ENCODE measurements around the gene ANKRD12.

DNA sequence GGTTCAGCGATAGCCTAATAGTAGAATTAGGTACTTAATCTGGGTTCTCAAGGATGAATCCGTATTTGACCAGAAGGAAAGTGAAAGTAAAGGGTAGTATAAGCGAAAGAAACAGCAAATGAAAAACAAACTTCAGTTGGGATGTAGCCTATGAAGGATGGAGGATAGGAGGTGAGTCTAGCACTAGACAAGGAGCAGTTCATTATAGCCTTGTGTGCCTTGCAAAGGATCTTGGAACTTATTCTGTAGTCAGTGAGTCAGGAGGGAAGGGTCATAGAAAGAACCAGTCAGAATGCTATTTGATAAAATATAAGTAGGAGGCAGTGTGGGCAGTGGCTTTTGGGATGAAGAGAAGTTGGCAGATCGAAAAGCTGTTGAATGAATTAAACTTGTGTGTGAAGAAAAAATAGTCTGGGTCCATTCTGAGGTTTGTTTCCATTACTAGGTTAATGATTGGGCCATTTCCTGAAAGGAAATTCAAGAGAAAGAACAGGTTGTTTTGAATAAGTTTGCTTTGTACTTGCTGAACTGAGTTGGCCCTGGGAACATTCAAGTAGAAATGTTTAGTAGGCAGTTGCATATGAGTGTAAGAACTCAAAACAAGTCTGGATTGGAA lies 48.5 kb downstream of the ANKRD12 start:
- TF ChIP-seq, protein P1, sequence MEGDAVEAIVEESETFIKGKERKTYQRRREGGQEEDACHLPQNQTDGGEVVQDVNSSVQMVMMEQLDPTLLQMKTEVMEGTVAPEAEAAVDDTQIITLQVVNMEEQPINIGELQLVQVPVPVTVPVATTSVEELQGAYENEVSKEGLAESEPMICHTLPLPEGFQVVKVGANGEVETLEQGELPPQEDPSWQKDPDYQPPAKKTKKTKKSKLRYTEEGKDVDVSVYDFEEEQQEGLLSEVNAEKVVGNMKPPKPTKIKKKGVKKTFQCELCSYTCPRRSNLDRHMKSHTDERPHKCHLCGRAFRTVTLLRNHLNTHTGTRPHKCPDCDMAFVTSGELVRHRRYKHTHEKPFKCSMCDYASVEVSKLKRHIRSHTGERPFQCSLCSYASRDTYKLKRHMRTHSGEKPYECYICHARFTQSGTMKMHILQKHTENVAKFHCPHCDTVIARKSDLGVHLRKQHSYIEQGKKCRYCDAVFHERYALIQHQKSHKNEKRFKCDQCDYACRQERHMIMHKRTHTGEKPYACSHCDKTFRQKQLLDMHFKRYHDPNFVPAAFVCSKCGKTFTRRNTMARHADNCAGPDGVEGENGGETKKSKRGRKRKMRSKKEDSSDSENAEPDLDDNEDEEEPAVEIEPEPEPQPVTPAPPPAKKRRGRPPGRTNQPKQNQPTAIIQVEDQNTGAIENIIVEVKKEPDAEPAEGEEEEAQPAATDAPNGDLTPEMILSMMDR (conservative IDR thresholded peaks at IDR 0.05 in 1 of 2, IDR thresholded peaks at IDR 0.05 in 1 of 2; ENCODE audit: low read depth in 1 of 2, low read length in 2 of 2): no peak
- no peak for TF ChIP-seq EZH2 (IDR thresholded peaks at IDR 0.05; ENCODE audit: low read length, missing control alignments)
